GM18907 (cell line): ENCODE measurements around the gene NBPF19.
"Not testable (repeated sequence)": the region's sequence is repeated elsewhere in the genome, so short reads cannot be mapped to it uniquely, and the experiment has no call there.

ENCODE experiments used
- ATAC-seq: cut with Tn5 transposase; IDR thresholded peaks from one replicate; pipeline ENCODE4 v1.9.1; 2021; ENCODE audit warnings: mild to moderate bottlenecking, moderate library complexity; ENCODE audit not compliant: unreplicated experiment

Gene NBPF19

GRCh38 chr1:149474745-149475144 is at the start of gene NBPF19:
Gene NBPF19 (plus strand): TSS chr1:149475045. CDS start chr1:149475933, 888 bp downstream.
- ATAC-seq, result not testable (repeated sequence)

- not testable (repeated sequence) for ATAC-seq
These were observed 46.5 kb upstream of the NBPF19 start for GRCh38 chr1:149428317-149428716.

GRCh38 chr1:149445451-149445850 is 29.4 kb upstream of the NBPF19 start:
- ATAC-seq, result not testable (repeated sequence)

- ATAC-seq, result not testable (repeated sequence)
These were observed 22.6 kb upstream of the NBPF19 start for GRCh38 chr1:149452196-149452595.

- ATAC-seq, result not testable (repeated sequence)
These were observed 22.2 kb upstream of the NBPF19 start for GRCh38 chr1:149452652-149453051.

- not testable (repeated sequence) for ATAC-seq
These were observed 83.5 kb downstream of the NBPF19 start for GRCh38 chr1:149558350-149558825.

- not testable (repeated sequence) for ATAC-seq
These were observed 87.0 kb downstream of the NBPF19 start for GRCh38 chr1:149561806-149562205.

- not testable (repeated sequence) for ATAC-seq
These were observed 90.6 kb downstream of the NBPF19 start for GRCh38 chr1:149565485-149565884.

GRCh38 chr1:149572763-149573162 is 97.9 kb downstream of the NBPF19 start:
- not testable (repeated sequence) for ATAC-seq

- ATAC-seq, result not testable (repeated sequence)
These were observed 110.7 kb downstream of the NBPF19 start for GRCh38 chr1:149585592-149585991.
